ENCODE measurements around the gene NPAS2. TPM values are rescaled to one million over a fixed set of nuclear protein-coding genes. Genes with fewer than 3 reads are reported as not detected.

The NPAS2 gene
- polyA plus RNA-seq, 1 of the 3 experiments (the other 2 are of a cell fraction), result 58.5 TPM

DNA sequence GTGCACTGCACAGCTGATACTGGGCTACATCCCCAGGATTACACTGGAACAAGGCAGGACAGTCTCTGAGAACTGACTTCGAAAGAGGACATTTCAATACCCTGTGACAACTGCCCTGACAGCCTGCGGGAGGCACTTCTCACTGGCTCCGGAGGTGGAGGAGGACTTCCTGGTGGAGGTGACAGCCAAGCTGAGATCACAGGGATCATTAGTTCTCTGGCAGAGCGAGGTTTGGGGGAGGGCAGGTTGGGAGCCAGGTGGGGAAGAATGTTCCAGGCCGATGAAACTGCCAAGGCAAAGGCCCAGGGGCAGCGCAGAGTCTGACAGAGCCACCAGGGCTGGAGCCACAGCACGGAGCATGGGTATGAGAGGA, 28.0 kb upstream of the NPAS2 start (continued):
- TF ChIP-seq JUND (IDR thresholded peaks at IDR 0.05), result no peak
- TF ChIP-seq, protein P1, sequence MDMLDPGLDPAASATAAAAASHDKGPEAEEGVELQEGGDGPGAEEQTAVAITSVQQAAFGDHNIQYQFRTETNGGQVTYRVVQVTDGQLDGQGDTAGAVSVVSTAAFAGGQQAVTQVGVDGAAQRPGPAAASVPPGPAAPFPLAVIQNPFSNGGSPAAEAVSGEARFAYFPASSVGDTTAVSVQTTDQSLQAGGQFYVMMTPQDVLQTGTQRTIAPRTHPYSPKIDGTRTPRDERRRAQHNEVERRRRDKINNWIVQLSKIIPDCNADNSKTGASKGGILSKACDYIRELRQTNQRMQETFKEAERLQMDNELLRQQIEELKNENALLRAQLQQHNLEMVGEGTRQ (IDR thresholded peaks at IDR 0.05; ENCODE audit: borderline replicate concordance, low read depth, low read length), result no peak
- TF ChIP-seq MXI1 (IDR thresholded peaks at IDR 0.05; ENCODE audit: low read depth, low read length), result no peak
- no peak for TF ChIP-seq GABPA (IDR thresholded peaks at IDR 0.05; ENCODE audit: low read depth)

DNA sequence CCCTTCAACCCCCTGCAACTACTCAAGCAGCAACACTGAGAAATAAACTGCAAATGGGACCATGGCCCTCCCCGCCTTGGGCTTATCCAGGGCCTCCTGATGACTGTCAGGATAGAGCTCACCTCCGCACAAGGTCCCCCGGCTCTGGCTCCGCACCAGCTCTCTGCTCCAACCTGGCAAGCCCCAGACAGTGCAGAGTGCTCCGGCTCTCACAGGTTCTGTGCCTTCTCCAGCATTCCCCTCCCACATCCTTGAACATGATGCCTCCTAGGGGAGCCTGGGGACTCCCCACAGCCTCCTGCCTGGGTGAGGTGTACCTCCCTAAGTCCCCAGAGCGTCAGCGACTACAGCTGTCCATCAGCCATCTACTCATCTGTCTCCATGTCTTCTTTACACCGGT, 26.7 kb upstream of the NPAS2 start:
- no peak for DNase-seq
- ChIA-PET CTCF (no interaction called here), POLR2A (no interaction called here)
- Histone ChIP-seq H3K9me3 (no peaks in the 10 kb centered on the region), H3K27me3 (ENCODE audit: insufficient read depth) (no peaks in the 10 kb centered on the region), H4K20me1 (ENCODE audit: insufficient read depth) (no peaks in the 10 kb centered on the region), H3K9me2 (no peaks in the 10 kb centered on the region), H3K9ac (no peak overlapping the region), H3K4me3 (ENCODE audit: low read depth in 2 of 2, low read length in 1 of 2) (no peak overlapping the region), H2AFZ (ENCODE audit: low read depth) (no peak overlapping the region), H3K27ac (ENCODE audit: low read depth in 2 of 2, low read length in 1 of 2) (no peak overlapping the region), H3K79me2 (ENCODE audit: insufficient read depth) (no peaks in the 10 kb centered on the region), H3K4me1 (ENCODE audit: control insufficient read depth in 1 of 2, insufficient read depth in 2 of 2, low read depth in 1 of 2, low read length in 1 of 2) (no peaks in the 10 kb centered on the region; a peak in 1 of 4 replicates), H3K4me2 (no peak overlapping the region), H3K36me3 (replicated peaks in 1 of 2; ENCODE audit: control insufficient read depth in 1 of 2, insufficient read depth in 2 of 2, low read length in 1 of 2) (no peaks in the 10 kb centered on the region), H3F3A (replicated peaks; ENCODE audit: insufficient read depth) (peaks cover 6% of the 10 kb centered on the region)
- TF ChIP-seq MXI1 (IDR thresholded peaks at IDR 0.05; ENCODE audit: low read depth, low read length) (no peak), TAF1 (IDR thresholded peaks at IDR 0.05; ENCODE audit: borderline replicate concordance, low read depth, low read length) (no peak), NFIC (IDR thresholded peaks at IDR 0.05; ENCODE audit: borderline replicate concordance) (no peak), MEF2A (IDR thresholded peaks at IDR 0.05; ENCODE audit: borderline replicate concordance, low read depth) (no peak), TEAD4 (IDR thresholded peaks at IDR 0.05; ENCODE audit: borderline replicate concordance, insufficient read depth) (no peak), JUND (IDR thresholded peaks at IDR 0.05) (no peak), FOXM1 (IDR thresholded peaks at IDR 0.05; ENCODE audit: low read depth) (no peak), POLR2AphosphoS5 (IDR thresholded peaks at IDR 0.05; ENCODE audit: low read depth, low read length) (no peak), CHD2 (IDR thresholded peaks at IDR 0.05; ENCODE audit: low read length, partially characterized antibody) (no peak), RCOR1 (IDR thresholded peaks at IDR 0.05; ENCODE audit: low read length) (no peak), MAX (IDR thresholded peaks at IDR 0.05; ENCODE audit: low read depth) (no peak)
- TF ChIP-seq, protein P2, sequence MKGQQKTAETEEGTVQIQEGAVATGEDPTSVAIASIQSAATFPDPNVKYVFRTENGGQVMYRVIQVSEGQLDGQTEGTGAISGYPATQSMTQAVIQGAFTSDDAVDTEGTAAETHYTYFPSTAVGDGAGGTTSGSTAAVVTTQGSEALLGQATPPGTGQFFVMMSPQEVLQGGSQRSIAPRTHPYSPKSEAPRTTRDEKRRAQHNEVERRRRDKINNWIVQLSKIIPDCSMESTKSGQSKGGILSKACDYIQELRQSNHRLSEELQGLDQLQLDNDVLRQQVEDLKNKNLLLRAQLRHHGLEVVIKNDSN (IDR thresholded peaks at IDR 0.05; ENCODE audit: borderline replicate concordance, low read depth), result no peak
- 70% methylated on average over 8 of the region's 8 CpGs for WGBS (ENCODE audit: low lambda C conversion rate)

- Histone ChIP-seq H2AFZ (ENCODE audit: low read depth) (no peak overlapping the region), H3K27ac (ENCODE audit: low read depth in 2 of 2, low read length in 1 of 2) (no peak overlapping the region), H3K4me1 (ENCODE audit: control insufficient read depth in 1 of 2, insufficient read depth in 2 of 2, low read depth in 1 of 2, low read length in 1 of 2) (no peaks in the 10 kb centered on the region; a peak in 1 of 4 replicates), H3K4me3 (ENCODE audit: low read depth in 2 of 2, low read length in 1 of 2) (no peak overlapping the region), H3K4me2 (no peak overlapping the region), H3K36me3 (replicated peaks in 1 of 2; ENCODE audit: control insufficient read depth in 1 of 2, insufficient read depth in 2 of 2, low read length in 1 of 2) (no peaks in the 10 kb centered on the region), H4K20me1 (ENCODE audit: insufficient read depth) (no peaks in the 10 kb centered on the region), H3K79me2 (ENCODE audit: insufficient read depth) (no peaks in the 10 kb centered on the region), H3K9me3 (no peaks in the 10 kb centered on the region), H3K27me3 (ENCODE audit: insufficient read depth) (no peaks in the 10 kb centered on the region), H3F3A (replicated peaks; ENCODE audit: insufficient read depth) (peaks cover 6% of the 10 kb centered on the region), H3K9ac (no peak overlapping the region), H3K9me2 (no peaks in the 10 kb centered on the region)
- CTCF ChIA-PET, result no interaction called here
- DNase-seq, result no peak
- POLR2A ChIA-PET, result no interaction called here
- WGBS (ENCODE audit: low lambda C conversion rate), result 61% methylated on average over 9 of the region's 9 CpGs
- TF ChIP-seq SMC3 (IDR thresholded peaks at IDR 0.05; ENCODE audit: low read depth, low read length), result no peak
- TF ChIP-seq RCOR1 (IDR thresholded peaks at IDR 0.05; ENCODE audit: low read length), result no peak
- TF ChIP-seq MEF2A (IDR thresholded peaks at IDR 0.05; ENCODE audit: borderline replicate concordance, low read depth), result no peak
- no peak for TF ChIP-seq EZH2phosphoT487 (IDR thresholded peaks at IDR 0.05; ENCODE audit: borderline replicate concordance, low read depth)
- TF ChIP-seq TAF1 (IDR thresholded peaks at IDR 0.05; ENCODE audit: borderline replicate concordance, low read depth, low read length), result no peak
- TF ChIP-seq RXRA (IDR thresholded peaks at IDR 0.05; ENCODE audit: borderline replicate concordance, low read depth), result no peak
- no peak for TF ChIP-seq NRF1 (IDR thresholded peaks at IDR 0.05; ENCODE audit: low read depth, low read length)
- no peak for TF ChIP-seq FOXJ3 (CRISPR knock-in tag; IDR thresholded peaks at IDR 0.05)
- no peak for TF ChIP-seq RFX5 (IDR thresholded peaks at IDR 0.05; ENCODE audit: low read length)
- TF ChIP-seq MXI1 (IDR thresholded peaks at IDR 0.05; ENCODE audit: low read depth, low read length), result no peak
- no peak for TF ChIP-seq TEAD4 (IDR thresholded peaks at IDR 0.05; ENCODE audit: borderline replicate concordance, insufficient read depth)
- no peak for TF ChIP-seq YY1 (IDR thresholded peaks at IDR 0.05; ENCODE audit: low read depth)
- TF ChIP-seq REST (IDR thresholded peaks at IDR 0.05; ENCODE audit: low read depth, low read length), result no peak
- TF ChIP-seq CHD2 (IDR thresholded peaks at IDR 0.05; ENCODE audit: low read length, partially characterized antibody), result no peak
Observed at GRCh38 chr2:100793982-100794381, 26.0 kb upstream of the NPAS2 start.

Data from SK-N-SH (cell line).